ENCODE data around the gene PCDHGB3.
"Not testable (repeated sequence)": the region's sequence is repeated elsewhere in the genome, so short reads cannot be mapped to it uniquely, and the experiment has no call there.

Gene PCDHGB3

DNA sequence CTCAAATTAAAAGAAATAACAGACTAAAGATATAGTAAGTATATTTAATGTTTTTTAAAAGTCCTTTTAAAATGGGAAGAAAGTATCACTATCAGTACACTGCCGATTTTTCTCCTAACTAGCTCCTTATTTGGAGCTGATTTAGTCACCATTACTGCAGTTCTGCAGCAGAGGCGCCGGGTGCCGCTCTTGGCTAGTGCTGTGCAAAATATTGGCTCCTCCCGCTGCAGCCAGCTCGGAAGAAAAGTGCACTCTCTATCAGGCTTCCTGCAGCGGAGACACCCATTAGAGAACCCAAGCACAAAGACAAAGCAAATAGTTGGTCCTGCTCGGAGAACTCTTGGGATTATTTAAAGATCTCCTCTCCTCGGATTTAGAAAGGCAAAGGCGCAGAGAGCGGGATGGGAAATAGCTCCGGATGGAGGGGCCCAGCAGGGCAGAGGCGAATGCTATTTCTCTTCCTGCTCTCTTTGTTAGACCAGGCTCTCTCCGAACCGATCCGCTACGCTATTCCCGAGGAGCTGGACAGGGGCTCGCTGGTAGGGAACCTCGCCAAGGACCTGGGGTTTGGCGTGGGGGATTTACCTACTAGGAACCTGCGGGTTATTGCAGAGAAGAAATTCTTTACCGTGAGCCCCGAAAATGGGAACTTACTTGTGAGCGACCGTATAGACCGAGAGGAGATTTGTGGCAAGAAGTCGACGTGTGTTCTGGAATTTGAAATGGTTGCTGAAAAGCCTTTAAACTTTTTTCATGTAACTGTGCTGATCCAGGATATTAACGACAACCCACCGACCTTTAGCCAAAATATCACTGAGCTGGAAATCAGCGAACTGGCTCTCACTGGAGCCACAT is at the start of gene PCDHGB3:
PCDHGB3 (plus strand) TSS at position 249 of the 855 bp plus-strand sequence; CDS start at position 402, 153 bp downstream.
- DNase-seq (ENCODE audit: extremely low read depth, insufficient read length): peak; percentile 37
- H3K36me3 ChIP-seq (ENCODE audit: control insufficient read depth, insufficient read depth, low read length): no peaks in the 10 kb centered on the region
- TF ChIP-seq, protein P1, sequence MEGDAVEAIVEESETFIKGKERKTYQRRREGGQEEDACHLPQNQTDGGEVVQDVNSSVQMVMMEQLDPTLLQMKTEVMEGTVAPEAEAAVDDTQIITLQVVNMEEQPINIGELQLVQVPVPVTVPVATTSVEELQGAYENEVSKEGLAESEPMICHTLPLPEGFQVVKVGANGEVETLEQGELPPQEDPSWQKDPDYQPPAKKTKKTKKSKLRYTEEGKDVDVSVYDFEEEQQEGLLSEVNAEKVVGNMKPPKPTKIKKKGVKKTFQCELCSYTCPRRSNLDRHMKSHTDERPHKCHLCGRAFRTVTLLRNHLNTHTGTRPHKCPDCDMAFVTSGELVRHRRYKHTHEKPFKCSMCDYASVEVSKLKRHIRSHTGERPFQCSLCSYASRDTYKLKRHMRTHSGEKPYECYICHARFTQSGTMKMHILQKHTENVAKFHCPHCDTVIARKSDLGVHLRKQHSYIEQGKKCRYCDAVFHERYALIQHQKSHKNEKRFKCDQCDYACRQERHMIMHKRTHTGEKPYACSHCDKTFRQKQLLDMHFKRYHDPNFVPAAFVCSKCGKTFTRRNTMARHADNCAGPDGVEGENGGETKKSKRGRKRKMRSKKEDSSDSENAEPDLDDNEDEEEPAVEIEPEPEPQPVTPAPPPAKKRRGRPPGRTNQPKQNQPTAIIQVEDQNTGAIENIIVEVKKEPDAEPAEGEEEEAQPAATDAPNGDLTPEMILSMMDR (IDR thresholded peaks at IDR 0.05; ENCODE audit: insufficient read depth, low read length, poor library complexity, severe bottlenecking): peak; percentile 78
- peak within 1 kb of the TSS; percentile 64 for H3K4me3 ChIP-seq (replicated peaks; ENCODE audit: low read depth, low read length)
- no peaks in the 10 kb centered on the region for H3K27me3 ChIP-seq (replicated peaks; ENCODE audit: control insufficient read depth, insufficient read depth, low read length)

DNA sequence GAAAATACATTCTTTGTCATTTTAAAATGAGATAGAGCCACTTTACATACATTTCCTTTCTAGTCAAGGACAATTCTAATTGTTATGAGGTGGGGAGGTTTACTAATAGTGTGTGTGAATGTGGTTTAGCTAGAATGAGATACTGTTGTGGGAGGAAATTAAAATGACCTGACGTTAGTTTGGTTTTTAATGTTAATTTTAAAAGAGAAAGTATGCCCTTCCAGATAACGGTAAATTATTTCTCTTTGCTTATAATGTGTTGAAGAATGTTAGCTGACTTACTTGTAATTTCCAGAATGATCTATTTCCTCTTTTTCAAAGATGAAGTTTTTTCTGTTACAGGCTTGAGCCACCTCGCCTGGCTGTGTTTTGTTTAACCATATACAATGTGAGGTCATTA is 47.8 kb upstream of the PCDHGB3 start:
- H3K4me3 ChIP-seq (replicated peaks; ENCODE audit: low read depth, low read length): no peak overlapping the region
- TF ChIP-seq, protein P1 (IDR thresholded peaks at IDR 0.05; ENCODE audit: insufficient read depth, low read length, poor library complexity, severe bottlenecking): no peak
- peak; percentile 44 for DNase-seq (ENCODE audit: extremely low read depth, insufficient read length)
- H3K27me3 ChIP-seq (replicated peaks; ENCODE audit: control insufficient read depth, insufficient read depth, low read length): no peaks in the 10 kb centered on the region
- peaks cover 6% of the 10 kb centered on the region; the same call in 1 of the 2 replicates for H3K36me3 ChIP-seq (ENCODE audit: control insufficient read depth, insufficient read depth, low read length)

DNA sequence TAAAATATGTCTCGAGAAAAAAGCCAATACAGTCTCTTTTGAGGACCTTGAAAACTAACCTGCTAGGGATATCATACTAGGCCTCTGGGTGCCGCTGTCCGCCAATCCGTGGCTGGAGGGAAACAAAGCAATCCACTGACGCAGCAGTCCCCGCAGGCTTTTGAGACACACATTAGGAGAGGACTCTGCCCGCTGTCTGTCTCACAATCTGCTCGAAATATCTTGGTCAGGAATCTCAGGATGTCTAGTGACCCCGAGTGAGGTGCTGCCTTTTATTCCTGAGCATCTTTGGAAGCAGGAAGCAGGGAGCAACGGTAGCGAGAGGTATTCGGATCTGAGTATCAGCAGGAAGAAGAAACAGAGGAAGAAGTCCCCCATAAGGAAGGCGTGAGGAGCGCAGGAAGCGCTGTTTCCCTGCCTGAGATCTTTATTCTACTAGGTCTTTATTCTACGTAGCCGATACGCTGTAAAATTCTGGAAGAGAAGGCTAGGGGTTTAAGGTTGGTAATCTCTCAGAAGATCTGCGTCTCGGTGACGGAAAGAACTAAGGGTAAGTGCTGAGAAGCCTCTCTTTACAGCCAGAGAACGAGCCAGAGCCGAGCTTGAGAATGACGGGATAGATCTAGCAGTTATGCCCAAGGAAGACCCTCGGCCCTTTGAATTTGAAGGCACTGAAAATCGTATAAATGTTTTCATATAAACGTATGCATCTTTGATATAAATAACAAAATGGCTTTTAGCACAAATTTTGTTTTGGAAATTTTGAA is 43.8 kb upstream of the PCDHGB3 start:
- peak; percentile 38 for DNase-seq (ENCODE audit: extremely low read depth, insufficient read length)
- Histone ChIP-seq H3K36me3 (ENCODE audit: control insufficient read depth, insufficient read depth, low read length) (no peaks in the 10 kb centered on the region), H3K27me3 (replicated peaks; ENCODE audit: control insufficient read depth, insufficient read depth, low read length) (no peaks in the 10 kb centered on the region), H3K4me3 (replicated peaks; ENCODE audit: low read depth, low read length) (peak overlapping the region; percentile 67)
- TF ChIP-seq, protein P1 (IDR thresholded peaks at IDR 0.05; ENCODE audit: insufficient read depth, low read length, poor library complexity, severe bottlenecking): peak; percentile 90

DNA sequence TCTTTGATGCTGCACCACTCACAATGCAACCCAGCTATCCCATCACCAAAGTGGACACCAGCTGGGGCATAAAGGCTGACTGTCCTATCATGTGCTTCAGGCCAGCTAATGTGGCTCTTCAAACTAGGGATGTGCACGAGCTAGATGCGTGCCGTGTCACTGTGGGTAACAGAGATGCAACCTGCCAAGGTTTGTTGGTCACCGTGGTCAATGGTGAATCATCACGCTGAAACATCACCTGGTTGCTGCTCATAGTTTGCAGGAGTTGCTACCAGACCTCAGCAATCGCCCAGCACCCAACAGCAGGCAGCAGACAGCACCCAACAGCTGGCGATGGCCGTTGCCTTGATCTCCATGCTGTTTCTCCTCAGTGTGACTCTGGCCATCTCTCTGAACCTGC is 41.8 kb upstream of the PCDHGB3 start:
- Histone ChIP-seq H3K36me3 (ENCODE audit: control insufficient read depth, insufficient read depth, low read length) (no peaks in the 10 kb centered on the region), H3K4me3 (replicated peaks; ENCODE audit: low read depth, low read length) (no peak overlapping the region), H3K27me3 (replicated peaks; ENCODE audit: control insufficient read depth, insufficient read depth, low read length) (no peaks in the 10 kb centered on the region)
- TF ChIP-seq, protein P1 (IDR thresholded peaks at IDR 0.05; ENCODE audit: insufficient read depth, low read length, poor library complexity, severe bottlenecking): no peak
- DNase-seq (ENCODE audit: extremely low read depth, insufficient read length): no peak

DNA sequence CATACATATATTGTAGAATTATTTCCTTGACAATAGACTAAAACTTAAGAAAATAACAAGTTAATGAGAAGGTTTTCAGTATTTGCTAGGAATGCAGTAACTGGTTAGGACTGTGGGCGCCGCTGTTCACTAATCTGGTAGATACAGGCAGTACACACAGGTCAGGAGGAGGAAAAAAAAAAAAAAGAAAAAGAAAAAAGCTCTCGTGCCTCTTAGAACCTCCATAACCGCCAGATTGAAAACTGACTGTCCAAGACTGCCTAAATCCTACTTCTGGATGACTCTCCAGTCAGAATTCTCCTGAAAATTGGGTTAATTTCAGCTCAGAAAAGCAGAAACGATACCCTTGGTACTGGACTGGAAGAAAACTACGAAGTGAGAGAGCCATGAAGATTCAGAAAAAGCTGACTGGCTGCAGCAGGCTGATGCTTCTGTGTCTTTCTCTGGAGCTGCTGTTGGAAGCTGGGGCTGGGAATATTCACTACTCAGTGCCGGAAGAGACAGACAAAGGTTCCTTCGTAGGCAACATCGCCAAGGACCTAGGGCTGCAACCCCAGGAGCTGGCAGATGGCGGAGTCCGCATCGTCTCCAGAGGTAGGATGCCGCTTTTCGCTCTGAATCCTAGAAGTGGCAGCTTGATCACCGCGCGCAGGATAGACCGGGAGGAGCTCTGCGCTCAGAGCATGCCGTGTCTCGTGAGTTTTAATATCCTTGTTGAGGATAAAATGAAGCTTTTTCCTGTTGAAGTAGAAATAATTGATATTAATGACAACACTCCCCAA is 39.6 kb upstream of the PCDHGB3 start, which contains the start of gene PCDHGA1:
PCDHGA1 (plus strand) TSS at position 216 of the 782 bp plus-strand sequence.
- H3K4me3 ChIP-seq (replicated peaks; ENCODE audit: low read depth, low read length): peak within 1 kb of the TSS; percentile 47
- DNase-seq (ENCODE audit: extremely low read depth, insufficient read length): no peak
- H3K27me3 ChIP-seq (replicated peaks; ENCODE audit: control insufficient read depth, insufficient read depth, low read length): no peaks in the 10 kb centered on the region
- H3K36me3 ChIP-seq (ENCODE audit: control insufficient read depth, insufficient read depth, low read length): no peaks in the 10 kb centered on the region
- TF ChIP-seq, protein P1 (IDR thresholded peaks at IDR 0.05; ENCODE audit: insufficient read depth, low read length, poor library complexity, severe bottlenecking): peak; percentile 62

DNA sequence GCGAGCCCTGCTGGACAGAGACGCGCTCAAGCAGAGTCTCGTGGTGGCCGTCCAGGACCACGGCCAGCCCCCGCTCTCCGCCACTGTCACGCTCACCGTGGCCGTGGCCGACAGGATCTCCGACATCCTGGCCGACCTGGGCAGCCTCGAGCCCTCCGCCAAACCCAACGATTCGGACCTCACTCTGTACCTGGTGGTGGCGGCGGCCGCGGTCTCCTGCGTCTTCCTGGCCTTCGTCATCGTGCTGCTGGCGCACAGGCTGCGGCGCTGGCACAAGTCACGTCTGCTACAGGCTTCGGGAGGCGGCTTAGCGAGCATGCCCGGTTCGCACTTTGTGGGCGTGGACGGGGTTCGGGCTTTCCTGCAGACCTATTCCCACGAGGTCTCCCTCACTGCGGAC is 37.5 kb upstream of the PCDHGB3 start:
- not testable (repeated sequence) for DNase-seq (ENCODE audit: extremely low read depth, insufficient read length); H3K36me3 ChIP-seq (ENCODE audit: control insufficient read depth, insufficient read depth, low read length); H3K4me3 ChIP-seq (replicated peaks; ENCODE audit: low read depth, low read length); H3K27me3 ChIP-seq (replicated peaks; ENCODE audit: control insufficient read depth, insufficient read depth, low read length)

All from GM06990 (cell line).